Measurements from ENCODE around the gene WRAP73. TPM values are rescaled to one million over a fixed set of nuclear protein-coding genes. Genes with fewer than 3 reads are reported as not detected.
A peak's percentile ranks its signal among the peaks of the same experiment; 100 is the strongest.

Gene WRAP73
- total and polyA plus RNA-seq, 9 of the 15 experiments (the other 6 are each of a cell fraction or from before 2014, with no cell fraction given) = 4.3 to 51.8 (median 30.1) TPM

GRCh38 chr1:3680488-3681230 lies 30.8 kb upstream of the WRAP73 start:
- H3K9me3 ChIP-seq (replicated peaks; ENCODE audit: control insufficient read depth, insufficient read depth, low read depth, low read length) = no peaks in the 10 kb centered on the region
- peaks cover 8 to 70% of the 10 kb centered on the region in 2 experiments for H3K27me3 ChIP-seq (ENCODE audit: control insufficient read depth in 2 of 2, insufficient read depth in 2 of 2, low read length in 2 of 2)
- in situ Hi-C loops (cut with MboI) (no loop called here), intact Hi-C loops (cut with micrococcal nuclease) (no loop called here)
- POLR2A ChIA-PET = interaction anchor here (0.6 to 1.3 kb wide), 3 partner anchors 14 to 1388 kb away, joined by 3 to 4 read pairs (median 4); no protein-coding TSS in a partner anchor
- no peak overlapping the region for H2AFZ ChIP-seq (ENCODE audit: low read depth, low read length)
- H3K4me1 ChIP-seq (replicated peaks in 1 of 2; ENCODE audit: control insufficient read depth in 2 of 2, insufficient read depth in 2 of 2, low read length in 2 of 2) = peaks cover 3 to 66% of the 10 kb centered on the region in 2 experiments; a peak in 3 of 5 replicates
- no peaks in the 10 kb centered on the region for H3K9me1 ChIP-seq (ENCODE audit: control insufficient read depth, insufficient read depth, low read length)
- no TSS peak for BruUV-seq (replicated peaks)
- H3K36me3 ChIP-seq (ENCODE audit: control insufficient read depth, insufficient read depth, low read length) = no peaks in the 10 kb centered on the region
- no peaks in the 10 kb centered on the region for H3K79me2 ChIP-seq (ENCODE audit: control insufficient read depth, insufficient read depth, low read length)
- H4K20me1 ChIP-seq (replicated peaks; ENCODE audit: control insufficient read depth, insufficient read depth, low read length) = peaks cover 42% of the 10 kb centered on the region; the same call in 1 of the 2 replicates
- no peak for FAIRE-seq
- peak; percentile 23 for ATAC-seq
- no peak overlapping the region for H3K4me2 ChIP-seq (ENCODE audit: insufficient read depth, low read length)
- no peak overlapping the region for H3K4me3 ChIP-seq
- peak overlapping the region in 1 of 2 experiments; percentile 56; a peak in 1 of 4 replicates for H3K9ac ChIP-seq (ENCODE audit: insufficient read depth in 1 of 2, low read depth in 2 of 2, low read length in 2 of 2)
- peak in 1 of 4 experiments; percentile 29 for DNase-seq (ENCODE audit: extremely low read depth in 1 of 4, low spot score in 3 of 4)
- H3K27ac ChIP-seq (ENCODE audit: extremely low read depth, low read depth, low read length) = no peak overlapping the region
- 9% methylated on average over 18 of the region's 20 CpGs for WGBS (ENCODE audit: insufficient coverage, low coverage, missing lambda C conversion rate)
- CTCF ChIA-PET (ENCODE audit: low intra/inter-chr PET ratio) = no interaction called here
- TF ChIP-seq USF1 (CRISPR knock-in tag; IDR thresholded peaks at IDR 0.05) (peak; percentile 83), USF2 (CRISPR knock-in tag; IDR thresholded peaks at IDR 0.05) (peak; percentile 77), MAX (CRISPR knock-in tag; IDR thresholded peaks at IDR 0.05) (peak; percentile 68), NR4A1 (CRISPR knock-in tag; IDR thresholded peaks at IDR 0.05) (no peak), NR4A1 (tag; IDR thresholded peaks at IDR 0.05) (peak; percentile 50; the same call in 1 of the 2 replicates), SMARCC2 (IDR thresholded peaks at IDR 0.05; ENCODE audit: low read depth) (no peak), ELF1 (tag; IDR thresholded peaks at IDR 0.05) (no peak), E2F6 (IDR thresholded peaks at IDR 0.05; ENCODE audit: borderline replicate concordance in 1 of 2, extremely low read depth in 1 of 2, insufficient read depth in 1 of 2, insufficient read length in 1 of 2, low read depth in 1 of 2, low read length in 1 of 2, poor library complexity in 1 of 2, severe bottlenecking in 1 of 2) (peak in 1 of 2 experiments; percentile 78), TEAD1 (CRISPR knock-in tag; IDR thresholded peaks at IDR 0.05) (0 out of 4 replicates have a peak, but pooled peaks of 1 of the 2 experiments have one; percentile 1), KLF16 (IDR thresholded peaks at IDR 0.05) (no peak), L3MBTL2 (IDR thresholded peaks at IDR 0.05) (peak; percentile 40; the same call in 1 of the 2 replicates), RBFOX2 (IDR thresholded peaks at IDR 0.05; ENCODE audit: low read depth, low read length) (0 out of 2 replicates have a peak, but pooled peaks have one; percentile 30), RAD51 (IDR thresholded peaks at IDR 0.05; ENCODE audit: borderline replicate concordance, low read depth) (peak; percentile 52; the same call in 1 of the 2 replicates), ZBTB34 (CRISPR knock-in tag; IDR thresholded peaks at IDR 0.05) (no peak)
